GM12873 (cell line): ENCODE measurements around the gene PHLPP1.

ENCODE experiments used
- TF ChIP-seq, protein P1 (sequence below): IDR thresholded peaks from 2 replicates; pipeline ENCODE4 v1.5.1; 2012; ENCODE audit warnings: low read depth, mild to moderate bottlenecking, moderate library complexity, low read length, control low read depth; ENCODE audit not compliant: insufficient read depth; ENCODE audit errors: missing control alignments

PHLPP1 gene

DNA sequence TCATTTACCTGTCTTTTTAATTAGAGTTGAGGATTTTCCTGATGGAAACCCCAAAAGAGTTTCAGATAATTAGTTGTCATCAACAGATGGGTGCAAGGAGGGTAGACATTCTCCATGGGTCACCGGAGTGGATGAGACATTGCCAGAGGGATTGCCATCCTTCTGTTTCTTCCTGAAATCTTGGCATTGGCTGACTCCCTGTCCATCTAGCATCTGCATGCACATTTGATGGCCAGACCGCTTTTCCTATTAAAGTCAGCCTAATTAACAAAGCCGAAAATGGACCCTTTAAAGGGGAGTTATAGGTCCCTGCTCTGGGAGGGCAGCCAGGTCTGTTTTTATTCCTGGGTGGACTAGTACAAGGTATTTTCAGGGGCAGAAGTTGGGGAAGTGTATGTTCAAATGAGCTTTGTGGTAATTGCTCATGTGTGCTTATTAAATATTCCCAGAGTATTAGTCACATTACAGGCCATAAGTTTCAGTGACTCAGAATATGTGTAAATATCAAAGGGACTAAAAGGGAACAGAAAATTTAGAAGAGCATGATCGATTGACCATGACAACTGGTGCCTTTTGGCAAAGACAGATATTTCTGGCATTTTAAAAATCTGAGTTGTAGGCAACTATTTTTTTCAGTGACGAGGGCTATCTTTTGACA, 209.8 kb downstream of the PHLPP1 start:
- TF ChIP-seq, protein P1, sequence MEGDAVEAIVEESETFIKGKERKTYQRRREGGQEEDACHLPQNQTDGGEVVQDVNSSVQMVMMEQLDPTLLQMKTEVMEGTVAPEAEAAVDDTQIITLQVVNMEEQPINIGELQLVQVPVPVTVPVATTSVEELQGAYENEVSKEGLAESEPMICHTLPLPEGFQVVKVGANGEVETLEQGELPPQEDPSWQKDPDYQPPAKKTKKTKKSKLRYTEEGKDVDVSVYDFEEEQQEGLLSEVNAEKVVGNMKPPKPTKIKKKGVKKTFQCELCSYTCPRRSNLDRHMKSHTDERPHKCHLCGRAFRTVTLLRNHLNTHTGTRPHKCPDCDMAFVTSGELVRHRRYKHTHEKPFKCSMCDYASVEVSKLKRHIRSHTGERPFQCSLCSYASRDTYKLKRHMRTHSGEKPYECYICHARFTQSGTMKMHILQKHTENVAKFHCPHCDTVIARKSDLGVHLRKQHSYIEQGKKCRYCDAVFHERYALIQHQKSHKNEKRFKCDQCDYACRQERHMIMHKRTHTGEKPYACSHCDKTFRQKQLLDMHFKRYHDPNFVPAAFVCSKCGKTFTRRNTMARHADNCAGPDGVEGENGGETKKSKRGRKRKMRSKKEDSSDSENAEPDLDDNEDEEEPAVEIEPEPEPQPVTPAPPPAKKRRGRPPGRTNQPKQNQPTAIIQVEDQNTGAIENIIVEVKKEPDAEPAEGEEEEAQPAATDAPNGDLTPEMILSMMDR, result no peak

DNA sequence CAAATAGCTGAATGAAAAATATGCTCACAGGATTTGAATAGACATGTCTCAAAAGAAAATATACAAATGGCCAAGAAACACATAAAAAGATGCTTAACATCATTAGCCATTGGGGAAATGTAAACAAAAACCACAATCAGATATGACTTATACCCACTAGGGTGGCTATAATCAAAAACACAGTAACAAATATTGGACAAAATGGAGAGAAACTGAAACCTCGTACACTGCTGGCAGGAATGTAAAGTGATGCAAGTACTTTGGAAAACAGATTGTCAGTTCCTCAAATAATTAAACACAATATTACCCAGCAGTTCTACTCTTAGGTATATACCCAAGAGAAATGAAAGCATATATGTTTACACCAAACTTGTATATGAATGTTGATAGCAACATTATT, 213.0 kb downstream of the PHLPP1 start:
- TF ChIP-seq, protein P1, result no peak

DNA sequence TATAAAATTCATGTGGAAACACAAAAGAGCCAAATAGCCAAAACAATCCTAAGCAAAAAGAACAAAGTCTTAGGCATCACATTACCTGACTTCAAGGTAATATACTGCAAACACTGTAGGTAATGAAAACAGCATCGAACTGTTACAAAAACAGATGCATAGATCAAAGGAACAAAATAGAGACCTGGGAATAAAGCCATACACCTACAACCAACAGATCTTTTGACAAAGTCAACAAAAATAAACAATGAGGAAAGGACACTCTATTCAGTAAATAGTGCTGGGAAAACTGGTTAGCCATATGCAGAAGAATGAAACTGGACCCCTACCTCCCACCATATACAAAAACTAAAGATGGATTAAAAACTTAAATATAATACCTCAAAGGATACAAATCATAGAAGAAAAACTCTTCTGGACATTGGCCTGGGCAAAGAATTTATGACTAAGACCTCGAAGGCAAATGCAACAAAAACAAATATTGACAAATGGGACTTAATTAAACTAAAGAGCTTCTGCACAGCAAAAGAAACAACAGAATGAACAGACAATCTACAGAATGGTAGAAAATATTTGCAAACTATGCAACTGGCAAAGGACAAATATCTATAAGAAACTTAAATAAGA, 218.0 kb downstream of the PHLPP1 start:
- TF ChIP-seq, protein P1, result no peak

DNA sequence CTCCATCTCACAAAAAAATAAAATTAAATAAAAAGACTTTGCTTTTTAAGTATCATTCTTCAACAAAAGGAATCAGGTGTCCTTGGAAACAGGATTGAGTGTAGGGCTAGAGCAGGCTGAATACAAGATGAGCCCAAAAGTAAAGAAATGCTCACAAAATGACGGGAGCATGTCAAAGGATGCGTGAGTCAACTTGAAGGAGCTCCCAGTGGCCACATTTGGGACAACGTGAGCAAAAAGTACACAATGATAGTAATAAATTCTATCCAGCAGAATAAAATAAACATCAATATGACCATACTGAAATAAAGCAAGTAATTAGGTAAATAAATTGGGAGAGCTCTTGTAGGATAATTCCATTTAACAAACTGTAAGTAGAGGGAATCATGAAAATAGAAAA, 220.7 kb downstream of the PHLPP1 start:
- TF ChIP-seq, protein P1, result no peak

DNA sequence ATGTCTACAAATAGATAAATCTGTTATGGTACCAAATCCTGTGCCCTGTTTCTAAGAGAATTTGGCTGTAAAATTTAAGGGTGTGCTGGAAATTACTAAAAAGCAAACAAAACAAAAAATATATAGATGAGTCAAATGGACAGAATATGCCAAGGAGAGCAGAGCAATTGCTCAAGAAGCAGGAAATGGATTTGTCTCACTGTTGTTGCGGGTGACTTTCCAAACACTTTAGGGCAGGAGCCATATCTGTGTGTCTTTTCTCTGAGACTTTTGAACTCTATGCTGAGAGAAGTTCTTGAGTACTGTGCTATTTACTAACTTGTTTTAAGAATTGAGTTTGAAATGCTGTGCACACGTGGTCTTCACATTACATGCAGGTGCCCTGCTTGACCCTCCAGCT, 221.7 kb downstream of the PHLPP1 start:
- TF ChIP-seq, protein P1, result no peak

DNA sequence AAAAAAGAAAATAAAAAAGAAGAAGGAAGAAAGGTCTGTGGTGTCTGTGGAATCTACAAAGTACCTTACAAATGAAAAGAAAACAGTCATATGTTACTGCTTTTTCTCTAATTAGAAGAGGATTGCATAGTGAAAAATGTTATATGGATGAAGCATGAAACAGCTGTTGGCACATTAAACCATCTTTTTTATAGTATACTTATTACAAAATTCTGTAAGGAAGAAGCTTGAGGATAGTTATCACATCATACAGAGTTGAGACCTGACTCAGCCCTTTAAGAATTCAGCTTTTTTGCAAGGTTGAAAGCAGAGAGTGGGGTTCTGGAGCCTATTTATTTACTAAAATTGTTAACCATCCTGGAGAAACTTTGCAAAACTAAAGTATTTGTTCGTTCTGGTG, 222.7 kb downstream of the PHLPP1 start:
- TF ChIP-seq, protein P1, result no peak

DNA sequence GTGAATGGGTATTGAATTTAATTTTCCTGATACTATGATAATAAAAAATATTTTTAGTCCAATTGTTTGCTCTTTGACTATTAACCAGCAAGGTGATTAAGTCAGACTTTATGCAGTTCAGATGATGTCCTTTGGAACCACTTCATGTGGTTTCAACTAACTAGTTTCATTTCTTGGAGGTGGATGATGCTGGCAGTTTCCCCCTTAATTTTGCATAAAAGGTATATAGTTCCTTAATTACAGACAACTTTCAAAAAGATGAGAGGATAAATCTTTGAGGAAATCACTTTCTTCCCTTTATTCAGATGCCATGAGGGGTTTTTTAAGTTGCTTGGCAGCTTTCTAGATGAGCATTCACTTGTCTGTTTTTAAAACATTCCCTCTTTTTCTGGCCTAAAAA, 223.1 kb downstream of the PHLPP1 start:
- TF ChIP-seq, protein P1, result no peak
